ENCODE data around the gene GDI2. TPM values are rescaled to one million over a fixed set of nuclear protein-coding genes. Genes with fewer than 3 reads are reported as not detected.
"Not testable (repeated sequence)": the region's sequence is repeated elsewhere in the genome, so short reads cannot be mapped to it uniquely, and the experiment has no call there.

The GDI2 gene
- polyA plus RNA-seq (ENCODE audit: insufficient read length in 3 of 3), result 100 to 1,000 TPM; 284 to 348 (median 304) TPM
- long read RNA-seq, donor 1, transcript GDI2-203 (11 exons, 2,412 nt), result major isoform, 49 of 67 reads
- long read RNA-seq, donor 1, partial matches to known transcripts, result 16 of 67 reads
- long read RNA-seq, donor 1, other reads (novel, unspliced or antisense), result 0 of 67 reads
- long read RNA-seq, donor 2, transcript GDI2-203 (11 exons, 2,412 nt), result major isoform, 45 of 164 reads
- long read RNA-seq, donor 2, partial matches to known transcripts, result 117 of 164 reads
- long read RNA-seq, donor 2, other reads (novel, unspliced or antisense), result 0 of 164 reads
- long read RNA-seq, donor 3, transcript GDI2-203 (11 exons, 2,412 nt), result major isoform, 93 of 430 reads
- long read RNA-seq, donor 3, partial matches to known transcripts, result 336 of 430 reads
- long read RNA-seq, donor 3, other reads (novel, unspliced or antisense), result 0 of 430 reads
- long read RNA-seq, donor 4, transcript GDI2-203 (11 exons, 2,412 nt), result major isoform, 42 of 54 reads
- long read RNA-seq, donor 4, partial matches to known transcripts, result 12 of 54 reads
- long read RNA-seq, donor 4, other reads (novel, unspliced or antisense), result 0 of 54 reads
- long read RNA-seq, donor 5, result 0 reads
- long read RNA-seq, donor 6, transcript GDI2-203 (11 exons, 2,412 nt), result major isoform, 49 of 71 reads
- long read RNA-seq, donor 6, partial matches to known transcripts, result 21 of 71 reads
- long read RNA-seq, donor 6, other reads (novel, unspliced or antisense), result 0 of 71 reads
- long read RNA-seq, donor 7, transcript GDI2-203 (11 exons, 2,412 nt), result major isoform, 61 of 88 reads
- long read RNA-seq, donor 7, partial matches to known transcripts, result 25 of 88 reads
- long read RNA-seq, donor 7, other reads (novel, unspliced or antisense), result 0 of 88 reads
- long read RNA-seq, donor 8, transcript GDI2-203 (11 exons, 2,412 nt), result major isoform, 121 of 185 reads
- long read RNA-seq, donor 8, partial matches to known transcripts, result 64 of 185 reads
- long read RNA-seq, donor 8, other reads (novel, unspliced or antisense), result 0 of 185 reads
- long read RNA-seq, donor 9, transcript GDI2-203 (11 exons, 2,412 nt), result major isoform, 69 of 79 reads
- long read RNA-seq, donor 9, partial matches to known transcripts, result 10 of 79 reads
- long read RNA-seq, donor 9, other reads (novel, unspliced or antisense), result 0 of 79 reads
- long read RNA-seq, donor 10, transcript GDI2-203 (11 exons, 2,412 nt), result major isoform, 49 of 74 reads
- long read RNA-seq, donor 10, partial matches to known transcripts, result 25 of 74 reads
- long read RNA-seq, donor 10, other reads (novel, unspliced or antisense), result 0 of 74 reads
- long read RNA-seq, donor 11, transcript GDI2-203 (11 exons, 2,412 nt), result major isoform, 51 of 65 reads
- long read RNA-seq, donor 11, partial matches to known transcripts, result 10 of 65 reads
- long read RNA-seq, donor 11, other reads (novel, unspliced or antisense), result 0 of 65 reads
- long read RNA-seq, donor 12, transcript GDI2-203 (11 exons, 2,412 nt), result major isoform, 17 of 24 reads
- long read RNA-seq, donor 12, partial matches to known transcripts, result 7 of 24 reads
- long read RNA-seq, donor 12, other reads (novel, unspliced or antisense), result 0 of 24 reads
- long read RNA-seq, donor 13, result 0 reads
- long read RNA-seq, donor 14, transcript GDI2-203 (11 exons, 2,412 nt), result major isoform, 69 of 82 reads
- long read RNA-seq, donor 14, partial matches to known transcripts, result 13 of 82 reads
- long read RNA-seq, donor 14, other reads (novel, unspliced or antisense), result 0 of 82 reads
- long read RNA-seq, donor 15, transcript GDI2-203 (11 exons, 2,412 nt), result major isoform, 26 of 39 reads
- long read RNA-seq, donor 15, partial matches to known transcripts, result 13 of 39 reads
- long read RNA-seq, donor 15, other reads (novel, unspliced or antisense), result 0 of 39 reads
- long read RNA-seq, donor 16, transcript GDI2-203 (11 exons, 2,412 nt), result major isoform, 133 of 198 reads
- long read RNA-seq, donor 16, partial matches to known transcripts, result 65 of 198 reads
- long read RNA-seq, donor 16, other reads (novel, unspliced or antisense), result 0 of 198 reads

DNA sequence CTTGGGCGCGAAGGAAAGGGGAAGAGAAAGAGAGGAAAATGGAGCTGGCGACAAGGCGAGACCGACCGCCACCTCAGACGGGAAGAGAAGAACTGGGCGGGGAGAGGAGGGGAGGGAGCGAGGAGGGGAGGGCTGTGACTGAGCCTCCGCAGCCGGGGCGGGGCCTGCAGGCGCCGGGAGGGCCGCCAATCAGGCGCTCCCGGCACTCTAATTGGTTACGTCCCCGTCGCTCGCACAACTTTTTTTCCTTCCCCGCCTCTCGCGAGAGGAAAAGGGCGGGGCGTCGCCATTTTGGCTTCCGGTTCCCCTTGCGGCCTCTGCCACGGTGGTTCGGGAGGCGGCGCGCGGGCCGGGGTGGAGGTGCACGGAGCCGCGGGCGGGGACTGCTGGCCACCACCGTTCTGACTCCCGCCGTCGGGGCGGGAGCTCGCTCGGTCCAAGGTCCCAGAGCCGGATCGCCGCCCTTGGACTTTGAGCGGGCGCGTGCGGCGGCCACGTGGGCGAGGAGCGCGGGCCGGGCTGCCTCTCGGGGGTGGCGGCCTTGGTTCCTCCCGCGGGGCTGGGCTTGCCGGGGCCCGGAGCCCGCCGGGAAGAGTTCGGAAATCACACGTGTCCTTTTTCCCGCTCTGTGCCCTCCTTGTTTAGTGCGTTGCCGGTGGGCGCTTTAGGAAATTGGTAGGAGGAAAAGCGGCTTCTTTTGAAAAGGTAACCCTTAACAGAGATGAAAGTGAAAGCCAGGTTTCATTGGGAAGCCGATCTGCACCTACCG, at the start of gene GDI2:
Gene GDI2, minus strand, starts transcription at position 94 of the 769 bp plus-strand sequence. CDS start 176 bp downstream, outside the sequence.
- DNase-seq (ENCODE audit: extremely low read depth in 1 of 11, low read depth in 9 of 11, low spot score in 4 of 11), result peak; percentile 91 to 97 (median 95)

DNA sequence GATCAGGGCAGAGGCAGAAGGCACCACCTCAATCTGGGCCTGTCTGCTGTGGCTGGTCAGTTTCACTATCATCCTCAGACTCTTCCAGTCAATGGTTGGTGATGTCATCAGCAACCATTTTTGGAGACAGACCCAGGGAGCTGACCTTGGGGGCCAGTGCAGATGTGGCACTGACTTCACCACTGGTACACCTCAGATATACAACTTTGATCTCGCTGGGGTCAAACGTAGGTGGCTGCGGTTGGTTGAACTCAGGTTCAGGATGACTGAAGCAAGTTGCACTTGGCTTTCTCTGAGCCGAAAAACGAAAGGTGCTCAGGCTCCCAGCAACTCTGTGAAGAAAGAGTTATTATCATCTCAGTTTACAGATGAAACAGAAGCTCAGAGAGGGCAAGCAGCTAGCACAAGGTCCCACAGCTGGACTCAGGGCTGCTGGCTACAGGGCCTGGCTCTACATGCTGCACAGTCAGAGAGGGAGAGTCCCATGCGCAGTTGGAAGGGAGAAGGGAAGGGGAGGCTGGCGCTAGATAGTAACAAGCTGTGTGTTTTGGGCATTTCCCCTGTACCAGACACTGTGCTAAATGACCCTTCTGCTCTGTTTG, 49.2 kb upstream of the GDI2 start:
- DNase-seq (ENCODE audit: extremely low read depth in 1 of 11, low read depth in 9 of 11, low spot score in 4 of 11), result no peak

DNA sequence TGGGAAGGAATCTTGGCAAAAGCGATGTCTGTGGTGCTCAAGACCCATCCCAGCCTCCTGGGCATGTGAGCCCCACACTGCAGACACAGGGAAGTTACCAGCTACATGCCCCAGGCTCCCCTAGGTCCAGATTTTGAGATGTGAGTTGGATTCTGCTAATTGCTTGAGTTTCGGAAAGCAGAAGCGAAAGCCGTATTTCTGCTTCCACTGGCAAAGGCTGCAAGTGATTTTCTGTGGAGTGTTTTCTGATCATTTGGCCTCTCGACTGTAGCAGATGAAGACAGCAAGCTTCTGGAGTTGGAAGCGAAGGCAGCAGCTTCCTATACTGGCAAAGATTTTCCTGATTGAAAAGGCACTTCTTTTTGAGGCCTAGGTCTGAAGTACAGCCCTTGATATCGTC, 46.8 kb upstream of the GDI2 start:
- no peak for DNase-seq (ENCODE audit: extremely low read depth in 1 of 11, low read depth in 9 of 11, low spot score in 4 of 11)

DNA sequence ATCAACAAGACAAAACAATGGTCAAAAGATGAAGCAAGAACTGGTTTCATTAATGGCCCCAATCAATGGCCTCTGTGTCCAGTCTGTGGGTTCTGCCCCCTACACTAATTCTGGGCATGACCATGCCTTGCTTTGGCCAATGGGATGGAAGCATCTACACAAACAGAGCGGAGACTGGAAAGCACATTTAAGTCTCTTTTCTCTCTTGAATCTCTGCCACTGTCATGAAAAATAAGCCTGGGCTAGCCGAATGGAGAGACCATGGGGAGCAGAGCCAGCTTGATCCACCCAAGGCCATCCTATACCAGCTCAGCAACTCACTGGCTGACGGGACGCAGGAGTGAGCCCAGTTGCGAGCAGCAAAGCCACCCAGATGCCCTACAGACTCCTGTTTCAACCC, 45.6 kb upstream of the GDI2 start:
- no peak for DNase-seq (ENCODE audit: extremely low read depth in 1 of 11, low read depth in 9 of 11, low spot score in 4 of 11)

DNA sequence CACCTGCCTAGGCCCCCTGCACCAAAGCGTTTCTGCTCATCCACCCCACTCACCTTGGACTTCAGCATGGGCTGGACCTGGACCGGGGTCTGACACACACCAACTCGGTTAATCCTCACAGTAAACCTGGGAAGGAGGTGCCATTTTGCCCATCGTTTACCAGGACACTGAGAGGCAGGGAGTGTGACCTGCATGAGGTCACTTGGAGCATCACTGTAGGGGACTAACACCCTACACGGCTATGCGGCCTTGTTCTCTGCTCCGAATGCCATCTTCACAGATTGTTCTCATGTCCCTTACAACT, 43.4 kb upstream of the GDI2 start:
- DNase-seq (ENCODE audit: extremely low read depth in 1 of 11, low read depth in 9 of 11, low spot score in 4 of 11), result no peak

DNA sequence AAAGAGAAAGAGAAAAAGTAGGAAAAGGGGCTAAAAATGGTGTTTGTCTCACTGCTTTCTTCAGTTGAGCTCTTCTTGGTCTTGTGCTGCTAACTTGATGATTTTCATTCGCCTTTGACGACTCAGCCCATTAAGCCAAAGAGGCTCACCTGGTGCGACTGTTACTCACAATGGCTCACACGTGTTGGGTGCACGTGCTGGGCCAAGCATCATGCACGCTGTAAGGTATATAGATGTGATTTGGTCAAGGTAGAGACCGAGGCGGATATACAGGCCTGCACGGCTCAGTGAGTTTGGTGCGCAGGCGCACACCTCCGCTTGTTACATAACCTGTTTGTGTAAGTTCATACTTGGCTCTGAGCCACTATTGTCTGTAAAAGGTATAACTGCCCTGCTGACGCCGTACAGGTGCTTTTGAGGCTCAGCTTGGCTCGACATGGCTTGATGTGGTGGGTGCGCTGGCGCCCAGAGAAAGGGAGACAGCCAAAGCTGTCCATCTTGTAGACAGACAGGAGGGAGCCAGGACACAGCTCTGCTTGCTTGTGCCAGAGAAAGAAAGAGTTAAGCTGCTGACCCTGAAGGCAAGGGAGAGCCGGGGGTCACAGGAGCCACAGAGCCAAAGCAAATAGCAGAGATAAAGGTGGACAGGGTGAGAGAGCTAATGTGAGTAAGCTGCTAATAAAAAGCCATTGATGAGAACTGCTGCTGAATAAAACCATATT, 42.9 kb upstream of the GDI2 start:
- DNase-seq (ENCODE audit: extremely low read depth in 1 of 11, low read depth in 9 of 11, low spot score in 4 of 11), result no peak

GRCh38 chr10:5854131-5854475, 40.9 kb upstream of the GDI2 start:
- DNase-seq (ENCODE audit: extremely low read depth in 1 of 11, low read depth in 9 of 11, low spot score in 4 of 11), result no peak

DNA sequence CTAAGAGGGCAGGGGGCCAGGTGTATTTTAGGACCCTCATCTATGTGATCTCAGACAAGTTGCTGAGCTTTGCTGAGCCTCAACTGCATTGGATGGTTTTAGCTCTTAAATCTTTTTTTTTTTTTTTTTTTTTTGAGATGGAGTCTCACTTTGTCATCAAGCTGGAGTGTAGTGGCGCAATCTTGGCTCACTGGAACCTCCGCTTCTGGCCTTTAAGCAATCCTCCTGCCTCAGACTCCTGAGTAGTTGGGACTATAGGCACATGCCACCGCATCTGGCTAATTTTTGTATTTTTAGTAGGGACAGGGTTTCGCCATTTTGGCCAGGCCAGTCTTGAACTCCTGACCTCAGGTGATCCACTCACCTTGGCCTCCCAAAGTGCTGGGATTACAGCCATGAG, 33.4 kb upstream of the GDI2 start:
- DNase-seq (ENCODE audit: extremely low read depth in 1 of 11, low read depth in 9 of 11, low spot score in 4 of 11), result not testable (repeated sequence)

DNA sequence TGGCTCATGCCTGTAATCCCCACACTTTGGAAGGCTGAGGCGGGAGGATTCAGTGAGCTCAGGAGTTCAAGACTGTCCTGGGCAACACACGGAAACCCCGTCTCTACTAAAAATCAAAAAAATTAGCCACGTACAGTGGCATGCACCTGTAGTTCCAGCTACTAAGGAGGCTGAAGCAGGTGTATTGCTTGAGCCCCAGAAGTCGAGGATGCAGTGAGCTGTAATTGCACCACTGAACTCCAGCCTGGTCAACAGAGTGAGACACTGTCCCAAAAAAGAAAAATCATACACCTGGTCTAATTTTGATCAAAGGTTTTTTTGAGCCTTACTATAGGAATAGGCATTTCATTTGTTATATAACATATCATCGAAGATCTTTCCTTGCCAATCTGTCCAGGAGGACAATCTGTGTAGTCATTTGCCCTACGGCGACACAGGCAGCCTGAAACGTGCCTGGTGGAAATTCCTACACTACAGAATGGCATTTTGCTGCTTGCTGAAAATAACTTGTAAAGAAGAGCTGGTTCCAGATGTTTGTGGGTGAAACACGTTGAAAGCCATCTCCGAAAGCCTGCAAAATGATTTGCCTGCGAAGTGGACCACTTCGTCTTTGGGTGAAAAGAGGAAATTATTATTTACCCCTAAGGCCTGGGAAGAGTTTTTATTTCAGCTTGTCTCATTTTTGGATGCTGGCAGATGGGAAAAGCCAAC, 31.3 kb upstream of the GDI2 start:
- DNase-seq (ENCODE audit: extremely low read depth in 1 of 11, low read depth in 9 of 11, low spot score in 4 of 11), result no peak

GRCh38 chr10:5843686-5844344, 30.6 kb upstream of the GDI2 start:
- no peak for DNase-seq (ENCODE audit: extremely low read depth in 1 of 11, low read depth in 9 of 11, low spot score in 4 of 11)

DNA sequence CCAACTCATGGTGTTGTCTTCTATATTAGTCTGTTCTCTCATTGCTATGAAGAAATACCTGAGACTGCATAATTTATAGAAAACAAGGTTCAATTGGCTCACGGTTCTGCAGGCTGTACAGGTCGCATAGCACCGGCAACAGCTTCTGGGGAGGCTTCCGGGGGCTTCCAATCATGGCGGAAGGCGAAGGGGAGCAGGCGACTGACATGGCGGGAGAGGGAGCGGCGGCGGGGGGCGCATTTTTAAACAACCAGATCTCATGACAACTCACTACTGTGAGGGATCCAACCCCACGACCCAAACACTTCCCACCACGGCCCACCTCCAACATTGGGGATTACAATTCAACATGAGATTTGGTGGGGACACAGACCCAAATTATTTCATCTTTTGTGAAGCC, 28.7 kb upstream of the GDI2 start:
- no peak for DNase-seq (ENCODE audit: extremely low read depth in 1 of 11, low read depth in 9 of 11, low spot score in 4 of 11)

DNA sequence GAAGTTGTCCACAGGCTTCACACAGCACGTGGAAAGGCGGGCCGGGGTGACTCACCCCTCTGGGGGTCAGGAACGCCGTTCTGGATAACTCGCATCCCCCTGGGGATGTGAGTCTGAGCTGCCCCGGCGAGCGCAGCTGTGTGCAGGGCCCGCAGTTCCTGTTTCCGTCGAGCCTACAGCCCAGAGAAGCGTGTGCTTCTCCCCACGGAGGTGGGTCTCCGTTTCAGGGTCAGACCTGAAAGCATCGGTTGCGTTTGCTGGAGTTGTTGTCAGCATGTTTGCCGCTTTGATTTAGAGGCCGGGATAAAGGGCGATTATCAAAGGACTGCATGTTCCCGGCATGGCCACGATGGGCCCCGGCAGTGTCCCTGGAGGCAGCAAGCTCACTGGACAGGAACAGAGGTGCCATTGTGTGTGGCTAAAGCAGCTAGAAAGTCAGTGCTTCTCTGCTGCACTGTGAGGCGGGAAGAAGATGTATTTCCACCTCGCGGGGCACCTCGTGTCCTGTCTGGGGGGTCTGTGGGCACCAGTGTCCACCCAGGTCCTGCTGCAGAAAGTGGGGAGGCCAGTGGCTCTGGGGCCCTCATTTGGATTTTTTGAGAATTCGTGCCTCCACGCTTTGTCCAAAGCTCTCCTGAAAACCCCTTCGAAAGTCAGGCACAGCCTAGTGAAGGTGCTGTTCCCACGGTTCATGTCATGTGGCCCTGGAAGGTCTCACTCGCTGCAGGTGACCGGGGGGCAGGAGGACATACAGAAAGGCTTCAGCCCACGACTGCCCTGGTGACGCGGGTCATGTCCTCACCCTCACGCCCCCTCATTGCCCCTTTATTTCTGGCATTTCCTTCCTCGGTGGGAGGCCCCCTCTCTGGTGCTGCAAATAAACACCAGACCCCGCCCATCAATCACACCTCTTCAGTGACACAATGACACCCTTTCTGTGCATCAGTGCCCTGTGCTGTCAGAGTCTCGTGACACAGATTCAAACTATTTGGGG, 27.4 kb upstream of the GDI2 start:
- peak in 4 of 11 donors; percentile 12 to 41 (median 36) for DNase-seq (ENCODE audit: extremely low read depth in 1 of 11, low read depth in 9 of 11, low spot score in 4 of 11)

GRCh38 chr10:5836181-5836580, 22.9 kb upstream of the GDI2 start:
- not testable (repeated sequence) for DNase-seq (ENCODE audit: extremely low read depth in 1 of 11, low read depth in 9 of 11, low spot score in 4 of 11)

DNA sequence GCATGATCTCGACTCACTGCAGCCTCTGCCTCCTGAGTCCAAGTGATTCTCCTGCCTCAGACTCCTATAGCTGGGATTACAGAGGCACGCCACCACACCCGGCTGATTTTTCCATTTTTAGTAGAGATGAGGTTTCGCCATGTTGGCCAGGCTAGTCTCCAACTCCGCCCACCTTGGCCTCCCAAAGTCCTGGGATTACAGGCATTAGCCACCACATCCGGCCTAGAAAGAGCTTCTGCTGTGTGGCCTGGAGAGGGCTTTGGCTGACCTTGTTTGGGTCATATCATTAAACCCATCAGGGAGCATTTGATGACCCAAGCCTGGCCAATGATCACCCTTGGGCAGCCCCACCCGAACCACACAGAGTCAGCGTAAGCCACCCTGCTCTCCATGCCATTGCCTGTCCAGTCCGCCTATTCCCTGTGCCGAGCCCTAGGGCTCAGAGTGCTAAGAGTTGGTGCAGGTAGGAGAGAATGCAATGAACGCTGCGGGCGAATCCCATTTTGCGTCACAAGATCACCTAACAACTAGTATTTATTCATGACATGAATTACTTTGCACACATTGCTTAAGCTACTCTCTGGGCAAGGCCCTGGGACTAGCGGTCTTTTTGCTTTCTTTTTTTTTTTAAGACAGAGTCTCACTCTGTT, 22.3 kb upstream of the GDI2 start:
- DNase-seq (ENCODE audit: extremely low read depth in 1 of 11, low read depth in 9 of 11, low spot score in 4 of 11), result no peak
